GM12874 (cell line): ENCODE measurements around the gene ACTR6.
A peak's percentile ranks its signal among the peaks of the same experiment; 100 is the strongest.

Source experiments
- CTCF ChIP-seq: IDR thresholded peaks from 2 replicates; pipeline ENCODE4 v1.5.1; 2011; ENCODE audit warnings: low read depth, mild to moderate bottlenecking, control low read depth, low read length, moderate library complexity; ENCODE audit not compliant: insufficient read depth

The ACTR6 gene

GRCh38 chr12:100159391-100160104, 41.1 kb upstream of the ACTR6 start:
- no peak for TF ChIP-seq CTCF

- peak; percentile 37; the same call in 1 of the 2 replicates for TF ChIP-seq CTCF
Observed at GRCh38 chr12:100163416-100164152, 37.0 kb upstream of the ACTR6 start.

GRCh38 chr12:100164153-100164704, 36.4 kb upstream of the ACTR6 start:
- no peak for TF ChIP-seq CTCF

GRCh38 chr12:100165356-100165755, 35.3 kb upstream of the ACTR6 start:
- TF ChIP-seq CTCF, result no peak

GRCh38 chr12:100166232-100166631, 34.4 kb upstream of the ACTR6 start:
- no peak for TF ChIP-seq CTCF

- TF ChIP-seq CTCF, result no peak
Observed at GRCh38 chr12:100168562-100168961, 32.1 kb upstream of the ACTR6 start.

- no peak for TF ChIP-seq CTCF
Observed at GRCh38 chr12:100169345-100169744, 31.3 kb upstream of the ACTR6 start.
